ENCODE measurements around the gene MARCO.

Gene MARCO

GRCh38 chr2:119004602-119005001 lies 62.6 kb downstream of the MARCO start:
- no peak for TF ChIP-seq CTCF (IDR thresholded peaks at IDR 0.05; ENCODE audit: insufficient read depth, missing control alignments)
- DNase-seq (ENCODE audit: insufficient read length, low spot score) = no peak
- FAIRE-seq = no peak

DNA sequence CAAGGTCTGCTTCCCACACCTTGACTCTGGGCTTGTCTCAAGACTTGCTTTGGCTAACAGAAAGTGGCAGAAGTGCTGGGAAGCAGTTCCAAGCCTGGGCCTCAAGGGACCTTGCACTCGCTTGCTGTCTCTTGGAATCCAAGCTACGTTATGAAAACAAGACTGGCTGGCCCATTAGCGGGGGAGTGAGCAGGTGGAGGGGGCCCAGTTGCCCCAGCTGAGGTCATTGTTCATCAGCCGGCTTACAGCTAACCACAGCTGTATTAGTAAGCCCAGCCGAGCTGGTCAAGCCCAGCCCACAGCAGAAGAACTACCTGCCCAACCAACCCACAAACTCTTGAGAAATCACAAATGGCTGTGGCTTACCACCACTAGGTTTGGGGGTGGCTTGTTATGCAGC lies 63.1 kb downstream of the MARCO start:
- no peak for FAIRE-seq
- DNase-seq (ENCODE audit: insufficient read length, low spot score) = no peak
- TF ChIP-seq CTCF (IDR thresholded peaks at IDR 0.05; ENCODE audit: insufficient read depth, missing control alignments) = no peak

- FAIRE-seq (no peak), DNase-seq (ENCODE audit: insufficient read length, low spot score) (no peak)
- no peak for TF ChIP-seq CTCF (IDR thresholded peaks at IDR 0.05; ENCODE audit: insufficient read depth, missing control alignments)
Measured at GRCh38 chr2:119005555-119005954, 63.6 kb downstream of the MARCO start.

DNA sequence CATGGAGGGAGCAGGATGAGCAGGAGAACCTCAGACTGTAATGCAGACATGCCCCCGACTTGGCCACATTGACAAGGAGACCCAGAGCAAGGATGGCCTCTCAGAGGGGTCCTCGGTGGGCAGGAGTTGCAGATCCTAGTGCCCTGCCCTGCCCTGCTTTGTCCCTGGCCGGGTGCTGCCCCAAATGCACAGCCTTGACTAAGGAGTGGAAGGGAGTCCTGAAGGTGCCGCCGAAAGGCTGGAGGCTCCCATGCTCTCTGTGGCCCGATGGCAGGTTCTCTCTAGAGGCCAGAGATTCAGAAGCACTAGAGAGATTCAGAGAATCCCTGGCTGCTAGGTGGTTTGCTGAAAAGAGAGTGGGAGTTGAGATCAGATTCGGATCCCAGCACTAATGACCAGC lies 64.4 kb downstream of the MARCO start:
- FAIRE-seq = no peak
- DNase-seq (ENCODE audit: insufficient read length, low spot score) = no peak
- no peak for TF ChIP-seq CTCF (IDR thresholded peaks at IDR 0.05; ENCODE audit: insufficient read depth, missing control alignments)

DNA sequence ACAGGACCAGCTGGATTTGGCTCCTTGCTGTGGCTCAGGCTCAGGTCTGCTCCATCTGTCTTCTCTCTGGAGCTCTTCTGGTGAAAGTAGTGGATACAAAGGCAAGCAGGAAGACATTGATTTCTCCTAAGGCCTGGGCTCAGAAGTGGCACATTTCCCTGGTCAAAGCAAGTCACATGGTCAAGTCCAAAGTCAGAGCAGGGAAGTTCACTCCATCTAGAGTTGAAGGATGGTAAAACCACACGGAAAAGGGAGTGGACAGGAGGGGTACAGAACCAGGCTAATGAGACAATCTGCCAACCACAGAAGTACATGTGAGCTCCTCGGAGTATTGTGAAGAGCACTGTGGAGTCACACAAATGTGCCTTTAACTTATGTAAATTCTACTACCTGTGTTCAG lies 66.1 kb downstream of the MARCO start:
- FAIRE-seq = no peak
- no peak for DNase-seq (ENCODE audit: insufficient read length, low spot score)
- TF ChIP-seq CTCF (IDR thresholded peaks at IDR 0.05; ENCODE audit: insufficient read depth, missing control alignments) = no peak

DNA sequence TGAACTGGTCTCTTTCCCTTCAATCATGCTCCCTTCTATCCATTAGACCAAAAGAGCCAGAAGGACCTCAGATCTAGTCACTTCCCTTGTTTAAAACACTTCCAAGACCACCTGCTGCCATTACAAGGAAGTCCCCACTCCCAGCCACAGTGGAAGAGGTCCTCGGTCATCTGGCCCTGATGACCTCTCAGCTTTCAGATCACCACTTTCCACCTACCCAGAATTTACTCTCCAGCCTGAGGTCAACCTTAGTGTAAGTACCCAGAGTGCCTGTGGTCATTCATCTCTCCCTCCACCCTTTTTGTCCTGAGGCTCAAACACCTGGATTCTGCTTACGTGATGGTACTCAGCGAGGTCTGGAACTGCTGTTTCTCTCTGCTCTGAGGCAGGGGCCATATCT lies 67.1 kb downstream of the MARCO start:
- TF ChIP-seq CTCF (IDR thresholded peaks at IDR 0.05; ENCODE audit: insufficient read depth, missing control alignments) = no peak
- FAIRE-seq = no peak
- DNase-seq (ENCODE audit: insufficient read length, low spot score) = no peak

- no peak for TF ChIP-seq CTCF (IDR thresholded peaks at IDR 0.05; ENCODE audit: insufficient read depth, missing control alignments)
- FAIRE-seq = no peak
- DNase-seq (ENCODE audit: insufficient read length, low spot score) = no peak
Measured at GRCh38 chr2:119010336-119010735, 68.3 kb downstream of the MARCO start.
